ENCODE data around the gene PTGER1. TPM values are rescaled to one million over a fixed set of nuclear protein-coding genes. Genes with fewer than 3 reads are reported as not detected.
A peak's percentile ranks its signal among the peaks of the same experiment; 100 is the strongest.

PTGER1 gene
- total and polyA plus RNA-seq, 2 of the 8 experiments (the other 6 are each of a cell fraction or from before 2014, with no cell fraction given) = 0.20 to 0.41 TPM

- Histone ChIP-seq H2BK15ac (ENCODE audit: low read length) (peak within 1 kb of the TSS; percentile 46; the same call in 1 of the 2 replicates), H4K91ac (replicated peaks; ENCODE audit: insufficient read length, low read length) (peak within 1 kb of the TSS; percentile 91), H3K9me3 (ENCODE audit: insufficient read depth in 2 of 2, low read depth in 1 of 2, low read length in 1 of 2) (no peaks in the 10 kb centered on the region), H3K4me2 (ENCODE audit: insufficient read depth in 1 of 2, low read depth in 2 of 2, low read length in 2 of 2) (peak within 1 kb of the TSS; percentile 78 to 96), H3K79me1 (ENCODE audit: low read depth, low read length) (peaks cover 14% of the 10 kb centered on the region), H3K79me2 (ENCODE audit: control insufficient read depth in 1 of 2, insufficient read depth in 2 of 2, low read length in 2 of 2) (peaks cover 7 to 24% of the 10 kb centered on the region in 2 experiments; a peak in 3 of 4 replicates), H3K23ac (ENCODE audit: insufficient read length) (no peak within 1 kb of the TSS), H2AK5ac (ENCODE audit: low read depth, low read length) (no peak within 1 kb of the TSS), H3K23me2 (ENCODE audit: low read depth, low read length) (peaks cover 3% of the 10 kb centered on the region; the same call in 1 of the 2 replicates), H2AFZ (ENCODE audit: low read length) (no peak within 1 kb of the TSS), H3K14ac (ENCODE audit: insufficient read length) (peak within 1 kb of the TSS; percentile 82), H3K4me3 (ENCODE audit: extremely low read depth in 1 of 4, insufficient read depth in 2 of 4, low read depth in 3 of 4, low read length in 4 of 4) (peak within 1 kb of the TSS; percentile 76 to 95 (median 88)), H2BK120ac (replicated peaks; ENCODE audit: low read depth, low read length) (peak within 1 kb of the TSS; percentile 83), H2BK5ac (ENCODE audit: low read depth, low read length) (peak within 1 kb of the TSS; percentile 96; the same call in 1 of the 2 replicates), H2BK12ac (ENCODE audit: low read depth, low read length) (0 out of 2 replicates have a peak within 1 kb of the TSS, but pooled peaks have one; percentile 50), H3K18ac (ENCODE audit: extremely low read depth, low read length) (peak within 1 kb of the TSS; percentile 93), H3K36me3 (ENCODE audit: control insufficient read depth in 2 of 4, insufficient read depth in 4 of 4, low read length in 3 of 4) (peaks cover 10 to 28% (median 17%) of the 10 kb centered on the region in 4 experiments), H3K27ac (ENCODE audit: low read depth, low read length) (peak within 1 kb of the TSS; percentile 82), H3K56ac (replicated peaks; ENCODE audit: insufficient read length, low read depth, low read length) (peak within 1 kb of the TSS; percentile 95), H4K5ac (ENCODE audit: insufficient read length, low read depth, low read length) (peak within 1 kb of the TSS; percentile 92), H2BK20ac (ENCODE audit: low read length) (no peak within 1 kb of the TSS), H3K9ac (replicated peaks in 1 of 4; ENCODE audit: extremely low read depth in 1 of 4, low read depth in 3 of 4, low read length in 3 of 4) (peak within 1 kb of the TSS; percentile 70 to 88 (median 84)), H3K27me3 (replicated peaks in 1 of 4; ENCODE audit: control insufficient read depth in 3 of 4, extremely low read depth in 1 of 4, insufficient read depth in 3 of 4, low read length in 3 of 4) (no peaks in the 10 kb centered on the region), H3K4ac (replicated peaks; ENCODE audit: insufficient read length, low read depth, low read length) (peak within 1 kb of the TSS; percentile 38), H4K20me1 (replicated peaks in 1 of 2; ENCODE audit: control insufficient read depth in 1 of 2, insufficient read depth in 2 of 2, low read length in 2 of 2) (peaks cover 7 to 24% of the 10 kb centered on the region in 2 experiments), H4K8ac (ENCODE audit: extremely low read depth, insufficient read depth, low read length) (peak within 1 kb of the TSS; percentile 59), H3K4me1 (replicated peaks in 1 of 4; ENCODE audit: control insufficient read depth in 3 of 4, insufficient read depth in 4 of 4, low read length in 3 of 4) (peaks cover 0 to 8% (median 4%) of the 10 kb centered on the region in 4 experiments; a peak in 3 of 7 replicates)
- DNase-seq (ENCODE audit: low read depth in 1 of 2, low spot score in 2 of 2) (peak in 1 of 2 experiments; percentile 80), FAIRE-seq (no peak)
- 4% methylated on average over 37 of the region's 82 CpGs; no CpG with 5 or more reads in 1 of the 2 experiments for WGBS, 2 experiments (ENCODE audit: extremely low coverage in 1 of 2, insufficient coverage in 1 of 2, insufficient read length in 1 of 2, insufficient replicate concordance in 2 of 2, low coverage in 1 of 2, low lambda C conversion rate in 2 of 2, missing lambda C conversion rate in 1 of 2)
- POLR2A ChIA-PET (ENCODE audit: partially characterized antibody) = interaction anchor here (0.6 to 3.8 kb wide), 16 partner anchors 9 to 1359 kb away, joined by 3 to 30 read pairs (median 4); partner anchors contain the start of genes GIPC1 and TECR
- CTCF ChIA-PET (ENCODE audit: partially characterized antibody) = interaction anchor here (0.7 to 1.8 kb wide), 3 partner anchors 37 to 45 kb away, joined by 3 to 6 read pairs (median 3); no protein-coding TSS in a partner anchor
- TF ChIP-seq CEBPB (IDR thresholded peaks at IDR 0.05; ENCODE audit: low read depth, low read length) = no peak
- TF ChIP-seq POLR2AphosphoS5 (IDR thresholded peaks at IDR 0.05; ENCODE audit: low read depth, low read length) = peak; percentile 83
- no peak for TF ChIP-seq BCL11A (IDR thresholded peaks at IDR 0.05; ENCODE audit: low read depth in 2 of 2, low read length in 2 of 2)
- TF ChIP-seq TBP (IDR thresholded peaks at IDR 0.05; ENCODE audit: low read depth, low read length) = peak; percentile 82
- no peak for TF ChIP-seq SP1 (IDR thresholded peaks at IDR 0.05; ENCODE audit: low read depth, low read length)
- TF ChIP-seq SIRT6 (IDR thresholded peaks at IDR 0.05; ENCODE audit: low read length) = no peak
- TF ChIP-seq HDAC2 (IDR thresholded peaks at IDR 0.05; ENCODE audit: borderline replicate concordance in 1 of 2, low read depth in 2 of 2, low read length in 2 of 2) = peak in 1 of 2 experiments; percentile 89; a peak in 1 of 4 replicates
- TF ChIP-seq ASH2L (IDR thresholded peaks at IDR 0.05; ENCODE audit: low read length) = no peak
- TF ChIP-seq KDM5A (IDR thresholded peaks at IDR 0.05; ENCODE audit: low read length) = no peak
- TF ChIP-seq TAF7 (optimal IDR thresholded peaks at IDR 0.05; ENCODE audit: borderline replicate concordance, low read depth, low read length) = no peak
- no peak for TF ChIP-seq JUND (IDR thresholded peaks at IDR 0.05; ENCODE audit: low read length)
- peak; percentile 73 for TF ChIP-seq KDM4A (IDR thresholded peaks at IDR 0.05; ENCODE audit: low read depth, low read length, severe bottlenecking)
Measured at GRCh38 chr19:14517840-14518505, 42.8 kb upstream of the PTGER1 start, which contains the start of gene DNAJB1. Gene DNAJB1 (minus strand): TSS chr19:14518397. CDS start chr19:14518349, 48 bp downstream.
